Transverse colon (tissue), 3 donors: Measurements from ENCODE around the gene MOB1B.

ENCODE experiments used
- POLR2A ChIP-seq: fragments of 450-650 bp; IDR thresholded peaks from one replicate; pipeline ENCODE4 v1.6.1; 2016; ENCODE audit warnings: antibody characterized with exemption, mild to moderate bottlenecking, moderate library complexity
- TF ChIP-seq, protein P1 (sequence below), 5 experiments: fragments of 200-600 bp in 3 of 5; fragments of 450-650 bp in 2 of 5; sonication (generic) in 3 of 5; IDR thresholded peaks; 1 replicate in 2 of 5; 2 replicates in 3 of 5; pipeline ENCODE4 v1.5.1; 2016 to 2017; ENCODE audit warnings: antibody characterized with exemption in 5 of 5, inconsistent platforms in 3 of 5, mild to moderate bottlenecking in 2 of 5, moderate library complexity in 1 of 5

DNA sequence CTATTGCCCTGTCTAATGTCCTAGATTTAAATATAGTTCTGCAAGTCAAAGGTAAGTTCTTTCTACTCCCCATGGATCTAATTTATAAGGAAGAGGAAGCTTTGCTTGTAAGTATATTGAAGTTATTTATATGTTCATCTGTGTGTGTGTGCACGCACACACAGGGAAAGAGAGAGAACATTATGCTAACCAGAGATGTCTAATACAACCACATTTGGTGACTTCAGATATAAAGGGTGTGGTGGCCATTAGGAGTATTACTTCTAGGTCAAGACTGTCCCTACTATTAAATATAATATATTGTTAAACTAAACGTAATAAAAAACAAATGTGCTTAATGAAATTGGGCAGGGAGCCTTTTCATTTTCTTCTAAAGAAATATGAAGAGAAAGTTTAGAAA is 95.4 kb downstream of the MOB1B start:
- TF ChIP-seq, protein P1, sequence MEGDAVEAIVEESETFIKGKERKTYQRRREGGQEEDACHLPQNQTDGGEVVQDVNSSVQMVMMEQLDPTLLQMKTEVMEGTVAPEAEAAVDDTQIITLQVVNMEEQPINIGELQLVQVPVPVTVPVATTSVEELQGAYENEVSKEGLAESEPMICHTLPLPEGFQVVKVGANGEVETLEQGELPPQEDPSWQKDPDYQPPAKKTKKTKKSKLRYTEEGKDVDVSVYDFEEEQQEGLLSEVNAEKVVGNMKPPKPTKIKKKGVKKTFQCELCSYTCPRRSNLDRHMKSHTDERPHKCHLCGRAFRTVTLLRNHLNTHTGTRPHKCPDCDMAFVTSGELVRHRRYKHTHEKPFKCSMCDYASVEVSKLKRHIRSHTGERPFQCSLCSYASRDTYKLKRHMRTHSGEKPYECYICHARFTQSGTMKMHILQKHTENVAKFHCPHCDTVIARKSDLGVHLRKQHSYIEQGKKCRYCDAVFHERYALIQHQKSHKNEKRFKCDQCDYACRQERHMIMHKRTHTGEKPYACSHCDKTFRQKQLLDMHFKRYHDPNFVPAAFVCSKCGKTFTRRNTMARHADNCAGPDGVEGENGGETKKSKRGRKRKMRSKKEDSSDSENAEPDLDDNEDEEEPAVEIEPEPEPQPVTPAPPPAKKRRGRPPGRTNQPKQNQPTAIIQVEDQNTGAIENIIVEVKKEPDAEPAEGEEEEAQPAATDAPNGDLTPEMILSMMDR (IDR thresholded peaks at IDR 0.05) = no peak
- no peak for TF ChIP-seq POLR2A
